GM23248 (cell line): ENCODE measurements around the gene GALNT17.

Source experiments
- EZH2 ChIP-seq: fragments of 200-600 bp; sonication (generic); IDR thresholded peaks from 2 replicates; pipeline ENCODE4 v1.6.1; 2018; ENCODE audit warnings: antibody characterized with exemption, mild to moderate bottlenecking; ENCODE audit not compliant: insufficient read depth, poor library complexity, severe bottlenecking
- EZH2phosphoT487 ChIP-seq: fragments of 200-600 bp; sonication (generic); IDR thresholded peaks from 2 replicates; pipeline ENCODE4 v1.6.1; 2018; ENCODE audit warnings: antibody characterized with exemption, moderate library complexity, mild to moderate bottlenecking, low read depth; ENCODE audit not compliant: insufficient read depth

DNA sequence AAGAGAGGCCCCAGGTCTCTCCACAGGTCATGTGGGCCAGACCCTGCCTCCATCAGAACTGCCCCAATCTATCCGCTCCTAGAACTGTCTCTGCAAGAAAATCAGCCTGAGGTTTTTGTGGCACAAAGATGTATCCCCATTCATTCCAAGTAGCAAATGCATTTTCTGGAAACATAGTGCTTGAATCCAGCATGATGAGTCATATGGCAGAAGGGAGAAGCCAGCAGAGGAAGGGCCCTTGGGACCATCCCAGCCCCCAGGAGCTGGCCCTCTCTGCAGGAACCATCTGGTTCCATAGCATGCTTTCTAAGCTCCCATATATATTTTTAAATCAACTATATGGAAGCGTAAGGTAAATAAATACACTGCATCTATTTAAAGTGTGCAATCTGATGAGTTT lies 563.2 kb downstream of the GALNT17 start:
- TF ChIP-seq EZH2phosphoT487 = no peak
- no peak for TF ChIP-seq EZH2
